ENCODE results near the gene MAPK4.

The MAPK4 gene

DNA sequence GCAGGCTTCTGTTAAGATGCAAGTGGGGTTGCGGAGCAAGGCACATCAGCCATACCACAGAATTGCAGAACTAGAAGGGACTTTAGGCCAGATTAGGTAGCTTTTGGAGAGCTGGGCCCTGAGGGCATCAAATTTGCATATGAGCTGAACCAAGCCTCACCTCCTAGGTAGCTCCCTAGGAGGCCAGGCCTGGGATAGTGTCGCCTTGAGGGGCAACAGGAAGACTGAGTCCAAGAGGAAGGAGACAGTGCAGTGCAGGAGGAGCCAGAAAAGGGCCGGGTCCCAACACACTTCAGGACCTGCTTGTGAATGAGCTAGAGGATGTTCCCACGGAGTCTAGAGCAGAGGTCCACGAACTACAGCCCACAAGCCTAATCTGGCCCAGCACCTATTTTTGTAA, 98.7 kb downstream of the MAPK4 start:
- TF ChIP-seq, protein P1, sequence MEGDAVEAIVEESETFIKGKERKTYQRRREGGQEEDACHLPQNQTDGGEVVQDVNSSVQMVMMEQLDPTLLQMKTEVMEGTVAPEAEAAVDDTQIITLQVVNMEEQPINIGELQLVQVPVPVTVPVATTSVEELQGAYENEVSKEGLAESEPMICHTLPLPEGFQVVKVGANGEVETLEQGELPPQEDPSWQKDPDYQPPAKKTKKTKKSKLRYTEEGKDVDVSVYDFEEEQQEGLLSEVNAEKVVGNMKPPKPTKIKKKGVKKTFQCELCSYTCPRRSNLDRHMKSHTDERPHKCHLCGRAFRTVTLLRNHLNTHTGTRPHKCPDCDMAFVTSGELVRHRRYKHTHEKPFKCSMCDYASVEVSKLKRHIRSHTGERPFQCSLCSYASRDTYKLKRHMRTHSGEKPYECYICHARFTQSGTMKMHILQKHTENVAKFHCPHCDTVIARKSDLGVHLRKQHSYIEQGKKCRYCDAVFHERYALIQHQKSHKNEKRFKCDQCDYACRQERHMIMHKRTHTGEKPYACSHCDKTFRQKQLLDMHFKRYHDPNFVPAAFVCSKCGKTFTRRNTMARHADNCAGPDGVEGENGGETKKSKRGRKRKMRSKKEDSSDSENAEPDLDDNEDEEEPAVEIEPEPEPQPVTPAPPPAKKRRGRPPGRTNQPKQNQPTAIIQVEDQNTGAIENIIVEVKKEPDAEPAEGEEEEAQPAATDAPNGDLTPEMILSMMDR (conservative IDR thresholded peaks at IDR 0.05) = no peak
- no peak overlapping the region for H3K27ac ChIP-seq

DNA sequence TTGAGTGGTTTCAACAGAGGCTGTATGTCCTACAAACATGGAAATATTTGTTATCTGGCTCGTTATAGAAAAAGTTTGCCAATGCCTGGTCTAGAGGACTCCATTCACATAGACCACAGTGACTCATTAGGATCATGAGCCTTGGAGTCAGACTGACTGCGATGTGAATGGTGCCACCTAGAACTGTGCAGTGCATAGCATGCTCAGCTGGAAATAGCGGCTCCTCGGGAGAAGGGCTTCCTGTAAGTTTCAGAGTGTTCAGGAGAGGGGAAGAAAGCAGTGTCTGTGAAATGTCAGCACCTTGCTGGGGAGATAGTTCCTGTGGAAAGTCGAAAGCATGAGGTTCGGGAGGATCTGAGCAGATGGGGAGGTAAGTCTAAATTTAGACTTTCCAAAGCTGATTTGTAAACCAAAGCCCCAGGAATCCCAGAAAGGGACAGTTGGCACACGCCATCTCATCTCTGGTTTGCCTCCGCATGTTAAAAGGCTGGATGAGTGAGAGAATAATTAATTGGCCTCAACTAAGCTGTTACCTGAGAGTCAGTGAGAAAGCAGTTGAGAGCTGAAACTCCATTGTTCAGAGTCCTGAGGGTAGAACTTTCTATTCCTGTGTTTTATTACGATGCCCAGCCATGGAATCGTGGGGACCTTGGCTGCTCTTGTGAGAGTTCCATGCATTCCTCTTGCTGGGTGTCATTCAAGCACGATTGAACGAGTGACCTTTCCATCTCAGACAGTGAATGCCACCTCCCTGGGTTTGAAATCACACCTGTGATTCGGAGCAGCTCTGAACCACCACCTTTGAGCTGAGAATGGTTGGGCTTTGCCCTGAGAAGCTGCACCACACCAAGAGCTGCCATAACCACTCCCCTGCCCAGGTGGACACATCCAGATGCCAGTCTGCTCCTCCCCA, 99.5 kb downstream of the MAPK4 start:
- H3K27ac ChIP-seq = no peak overlapping the region
- TF ChIP-seq, protein P1 (conservative IDR thresholded peaks at IDR 0.05) = no peak

DNA sequence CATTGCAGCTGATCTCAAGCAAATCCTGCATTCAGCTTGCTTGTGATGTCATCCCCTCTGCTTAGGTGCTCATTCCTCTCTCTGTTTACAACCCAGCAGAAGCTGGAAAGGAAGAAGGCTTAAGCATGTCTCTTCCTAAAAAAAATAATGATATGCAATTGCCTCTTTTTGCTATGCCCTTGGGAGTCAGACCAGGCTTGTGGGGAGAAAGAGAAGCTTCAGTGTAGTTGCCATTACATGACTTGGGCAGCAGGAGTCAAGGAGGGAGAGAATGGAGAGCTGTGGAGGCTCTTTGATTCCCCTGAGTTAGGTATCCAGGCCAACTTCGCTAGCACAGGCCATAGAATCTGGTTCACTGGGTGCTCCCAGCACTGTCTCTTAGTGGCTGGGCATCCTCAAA, 101.1 kb downstream of the MAPK4 start:
- no peak overlapping the region for H3K27ac ChIP-seq
- TF ChIP-seq, protein P1 (conservative IDR thresholded peaks at IDR 0.05) = no peak

DNA sequence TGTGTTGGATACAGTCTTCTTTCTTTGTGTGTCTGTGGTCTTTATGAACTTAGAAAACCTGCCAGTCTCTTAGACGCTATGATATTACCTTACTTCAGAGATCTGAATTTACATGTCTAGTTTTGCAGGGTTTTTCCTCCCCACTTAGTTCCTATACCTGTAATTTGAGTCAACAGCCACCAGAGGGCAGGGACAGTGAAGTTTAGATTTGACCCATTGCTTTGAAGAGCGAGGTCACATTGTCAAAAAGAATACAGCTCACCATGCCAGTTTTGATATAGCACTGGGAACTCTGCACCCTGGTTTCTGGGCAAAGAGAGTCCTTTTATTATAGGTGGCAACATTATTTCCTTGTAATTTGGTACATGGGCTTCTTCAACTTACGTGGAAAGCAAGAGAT, 102.3 kb downstream of the MAPK4 start:
- no peak overlapping the region for H3K27ac ChIP-seq
- TF ChIP-seq, protein P1 (conservative IDR thresholded peaks at IDR 0.05) = peak; percentile 46

DNA sequence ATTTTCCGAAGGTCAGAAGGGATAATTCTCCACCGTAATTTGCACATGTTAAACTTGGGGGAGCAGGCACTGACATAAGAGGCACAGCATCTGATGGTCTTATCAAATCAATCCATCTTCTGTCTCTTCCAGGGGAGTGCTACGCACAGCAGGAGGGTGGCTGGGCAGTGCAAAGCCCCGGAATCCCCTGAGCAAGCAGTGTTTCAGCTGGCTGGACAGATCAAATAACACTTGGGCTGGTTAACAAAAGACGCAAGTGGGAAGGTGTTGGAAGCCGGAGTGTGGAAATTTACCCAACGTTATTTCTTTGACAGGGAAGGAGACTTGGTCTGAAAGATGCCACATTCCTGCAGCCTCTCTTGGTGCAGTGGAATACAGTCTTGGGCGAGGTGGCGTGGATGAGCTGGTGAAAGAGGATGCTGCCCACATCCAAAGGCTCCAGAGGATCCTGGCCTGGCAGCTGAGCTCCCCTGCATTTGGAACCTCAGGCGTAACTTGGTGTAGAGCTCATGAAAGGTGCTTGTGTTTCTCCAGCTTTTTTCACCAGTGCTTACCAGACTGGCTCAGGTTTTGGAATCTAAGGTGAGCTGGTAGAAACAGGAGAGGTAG, 103.0 kb downstream of the MAPK4 start:
- no peak overlapping the region for H3K27ac ChIP-seq
- TF ChIP-seq, protein P1 (conservative IDR thresholded peaks at IDR 0.05) = no peak

DNA sequence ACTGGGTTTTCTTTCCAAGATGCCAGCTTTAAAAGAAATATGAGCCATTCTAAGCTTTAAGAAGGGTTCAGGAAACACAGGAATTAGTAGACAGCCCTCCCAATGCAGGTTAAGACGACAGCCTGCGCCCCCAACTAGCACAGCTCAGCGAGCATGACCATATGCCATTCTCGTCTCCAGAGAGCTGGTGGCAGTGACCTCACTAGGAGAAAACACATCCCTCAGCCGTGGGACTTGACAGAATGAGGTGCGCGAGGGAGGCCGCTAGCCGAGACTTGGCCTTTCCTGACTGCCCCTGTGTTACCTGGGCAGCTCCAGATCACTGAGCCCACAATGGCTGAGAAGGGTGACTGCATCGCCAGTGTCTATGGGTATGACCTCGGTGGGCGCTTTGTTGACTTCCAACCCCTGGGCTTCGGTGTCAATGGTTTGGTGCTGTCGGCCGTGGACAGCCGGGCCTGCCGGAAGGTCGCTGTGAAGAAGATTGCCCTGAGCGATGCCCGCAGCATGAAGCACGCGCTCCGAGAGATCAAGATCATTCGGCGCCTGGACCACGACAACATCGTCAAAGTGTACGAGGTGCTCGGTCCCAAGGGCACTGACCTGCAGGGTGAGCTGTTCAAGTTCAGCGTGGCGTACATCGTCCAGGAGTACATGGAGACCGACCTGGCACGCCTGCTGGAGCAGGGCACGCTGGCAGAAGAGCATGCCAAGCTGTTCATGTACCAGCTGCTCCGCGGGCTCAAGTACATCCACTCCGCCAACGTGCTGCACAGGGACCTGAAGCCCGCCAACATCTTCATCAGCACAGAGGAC, 103.9 kb downstream of the MAPK4 start:
- H3K27ac ChIP-seq = no peak overlapping the region
- TF ChIP-seq, protein P1 (conservative IDR thresholded peaks at IDR 0.05) = no peak

DNA sequence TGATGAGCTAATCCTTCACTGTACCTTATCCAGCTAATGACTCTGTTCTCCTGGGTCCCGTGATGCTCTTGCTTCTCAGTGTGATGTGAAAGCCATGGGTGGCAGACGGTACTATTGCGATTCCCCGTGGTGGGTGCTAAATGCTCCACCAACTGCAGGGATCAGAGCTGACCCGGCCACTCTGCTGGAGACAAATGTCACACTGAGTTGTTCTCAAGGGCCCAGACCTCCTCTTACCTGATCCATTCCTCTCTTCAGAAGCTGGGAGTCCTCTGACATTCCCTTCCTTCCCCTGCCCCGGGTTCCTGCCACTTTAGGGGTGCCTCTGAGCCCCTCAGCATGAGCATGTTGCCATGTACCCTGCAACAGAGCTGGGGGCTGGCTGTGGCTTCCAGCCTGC, 105.1 kb downstream of the MAPK4 start:
- TF ChIP-seq, protein P1 (conservative IDR thresholded peaks at IDR 0.05) = no peak
- H3K27ac ChIP-seq = no peak overlapping the region
